HS-5 (cell line): ENCODE data around the gene ILKAP.

Source experiments
- DNase-seq: peaks from one replicate; pipeline ENCODE4 v3.0.0-alpha.2; 2012; ENCODE audit warnings: low read depth

ILKAP gene

GRCh38 chr2:238137885-238138284, 65.6 kb downstream of the ILKAP start:
- DNase-seq: no peak

GRCh38 chr2:238136820-238137537, 66.5 kb downstream of the ILKAP start:
- DNase-seq: no peak

DNA sequence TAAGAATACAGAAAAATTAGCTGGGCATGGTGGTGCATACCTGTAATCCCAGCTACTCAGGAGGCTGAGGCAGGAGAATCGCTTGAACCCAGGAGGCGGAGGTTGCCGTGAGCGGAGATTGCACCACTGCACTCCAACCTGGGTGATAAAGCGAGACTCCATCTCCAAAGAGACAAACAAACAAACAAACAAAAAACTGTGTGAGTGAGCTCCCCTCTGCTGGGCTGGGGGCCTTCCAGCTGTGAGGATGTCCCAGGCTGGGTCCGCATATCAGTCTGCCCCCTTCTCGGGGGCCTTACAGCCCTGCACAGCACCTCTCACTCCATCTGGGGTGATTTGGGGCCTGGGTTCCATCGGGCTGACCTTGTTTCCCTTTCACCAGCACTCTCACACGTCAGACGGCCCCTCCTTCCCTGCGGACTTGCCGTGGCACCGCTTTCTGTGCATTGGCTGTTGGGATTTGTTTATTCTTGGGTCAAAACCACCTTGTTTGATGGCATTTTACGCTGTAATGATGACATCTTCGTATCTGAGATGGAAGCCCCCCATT, 67.8 kb downstream of the ILKAP start:
- DNase-seq: no peak

DNA sequence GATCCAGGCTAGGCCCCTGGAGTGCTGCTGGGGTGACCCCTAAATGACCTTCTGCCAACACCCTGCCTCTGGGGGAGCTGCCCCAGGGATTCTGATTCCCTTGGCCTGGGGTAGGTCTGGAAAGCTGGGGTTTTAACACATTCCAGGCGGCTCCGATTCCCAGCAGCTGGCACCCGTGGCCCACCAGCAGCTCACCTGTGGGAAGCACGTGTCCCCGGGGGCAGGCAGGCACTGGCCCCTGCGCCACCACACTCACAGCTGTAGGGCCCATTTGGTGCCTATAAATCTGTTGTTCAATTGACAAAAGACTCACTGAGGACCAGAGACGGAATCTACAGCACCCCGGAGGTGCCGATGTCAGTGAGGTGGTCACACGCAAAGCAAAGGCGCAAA, 69.1 kb downstream of the ILKAP start:
- DNase-seq: no peak

GRCh38 chr2:238133499-238134392, 69.7 kb downstream of the ILKAP start:
- DNase-seq: no peak

- no peak for DNase-seq
Observed at GRCh38 chr2:238132463-238133450, 70.7 kb downstream of the ILKAP start.

- DNase-seq: no peak
Observed at GRCh38 chr2:238131761-238132462, 71.6 kb downstream of the ILKAP start.

DNA sequence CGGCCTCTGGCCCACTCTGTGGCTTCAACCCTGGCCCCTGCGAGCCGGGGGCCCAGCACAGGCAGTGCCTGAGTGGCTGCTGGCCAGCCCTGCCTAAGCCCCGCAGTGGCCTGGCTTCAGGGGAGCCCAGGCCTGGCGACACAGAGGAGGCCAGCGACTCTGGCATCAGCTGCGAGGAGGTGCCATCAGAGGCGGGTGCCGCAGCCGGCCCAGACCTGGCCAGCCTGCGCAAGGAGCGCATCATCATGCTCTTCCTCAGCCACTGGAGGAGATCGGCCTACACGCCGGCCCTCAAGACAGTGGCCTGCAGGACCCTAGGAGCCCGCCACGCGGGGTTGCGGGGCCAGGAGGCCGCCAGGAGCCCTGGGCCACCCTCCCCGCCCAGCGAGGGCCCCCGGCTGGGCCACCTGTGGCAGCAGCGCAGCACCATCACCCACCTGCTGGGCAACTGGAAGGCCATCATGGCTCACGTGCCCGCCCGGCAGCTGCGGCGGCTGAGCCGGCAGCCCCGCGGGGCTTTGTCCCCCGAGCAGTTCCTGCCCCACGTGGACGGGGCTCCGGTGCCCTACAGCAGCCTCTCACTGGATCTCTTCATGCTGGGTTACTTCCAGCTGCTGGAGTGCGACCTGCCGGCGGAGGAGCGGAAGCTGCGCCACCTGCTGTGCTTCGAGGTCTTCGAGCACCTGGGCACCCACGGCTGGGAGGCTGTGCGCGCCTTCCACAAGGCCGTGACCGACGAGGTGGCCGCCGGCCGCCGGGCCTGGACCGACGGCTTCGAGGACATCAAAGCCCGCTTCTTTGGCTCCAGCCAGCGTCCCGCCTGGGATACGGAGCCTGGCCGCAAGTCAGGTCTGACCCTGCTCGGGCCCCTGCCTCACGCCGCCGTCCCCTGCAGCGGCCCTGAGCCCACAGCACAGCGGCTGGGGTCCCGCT, 72.5 kb downstream of the ILKAP start:
- DNase-seq: no peak

GRCh38 chr2:238130111-238130695, 73.3 kb downstream of the ILKAP start:
- DNase-seq: no peak

DNA sequence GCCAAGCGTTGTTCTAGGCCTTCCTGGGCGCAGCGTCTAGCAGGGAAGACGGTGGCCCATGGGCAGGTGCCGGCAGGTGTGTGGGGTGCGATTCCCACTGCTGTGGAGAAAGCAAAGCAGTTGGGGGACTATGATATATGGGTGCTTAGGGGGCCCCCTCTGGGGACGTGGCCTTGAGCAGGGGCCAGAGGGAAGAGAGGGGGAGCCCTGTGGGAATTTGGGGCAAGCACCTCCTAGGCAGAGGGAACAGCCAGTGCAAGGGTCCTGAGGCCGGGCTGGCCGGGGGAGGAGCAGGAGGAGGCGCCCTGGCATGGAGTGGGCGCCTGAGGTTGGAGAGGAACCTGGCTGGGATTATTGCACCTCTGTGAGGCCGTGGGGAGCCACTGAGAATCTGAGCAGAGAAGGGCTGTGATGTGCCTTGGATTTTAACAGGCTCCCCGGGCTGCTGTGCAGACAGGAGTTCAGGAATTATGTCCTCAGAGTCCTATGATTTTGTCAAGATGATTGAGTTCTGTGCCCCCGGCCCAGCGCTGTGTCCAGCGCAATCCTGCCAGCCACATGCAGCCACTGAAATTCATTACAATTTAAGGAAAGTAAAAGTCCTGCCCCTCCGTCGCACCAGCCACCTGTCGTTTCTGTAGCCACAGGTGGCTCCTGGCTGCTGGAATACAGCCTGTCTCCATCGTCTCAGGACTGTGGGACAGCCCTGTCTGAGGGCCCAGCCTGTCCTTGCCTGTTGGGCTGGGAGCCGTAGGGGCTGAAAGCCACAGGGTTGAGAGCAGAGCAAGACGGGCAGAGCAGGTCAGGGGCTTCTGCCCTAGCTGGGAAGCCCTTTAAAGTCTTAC, 74.1 kb downstream of the ILKAP start:
- no peak for DNase-seq

GRCh38 chr2:238128534-238129001, 74.9 kb downstream of the ILKAP start:
- no peak for DNase-seq

- no peak for DNase-seq
Observed at GRCh38 chr2:238128061-238128440, 75.4 kb downstream of the ILKAP start.

DNA sequence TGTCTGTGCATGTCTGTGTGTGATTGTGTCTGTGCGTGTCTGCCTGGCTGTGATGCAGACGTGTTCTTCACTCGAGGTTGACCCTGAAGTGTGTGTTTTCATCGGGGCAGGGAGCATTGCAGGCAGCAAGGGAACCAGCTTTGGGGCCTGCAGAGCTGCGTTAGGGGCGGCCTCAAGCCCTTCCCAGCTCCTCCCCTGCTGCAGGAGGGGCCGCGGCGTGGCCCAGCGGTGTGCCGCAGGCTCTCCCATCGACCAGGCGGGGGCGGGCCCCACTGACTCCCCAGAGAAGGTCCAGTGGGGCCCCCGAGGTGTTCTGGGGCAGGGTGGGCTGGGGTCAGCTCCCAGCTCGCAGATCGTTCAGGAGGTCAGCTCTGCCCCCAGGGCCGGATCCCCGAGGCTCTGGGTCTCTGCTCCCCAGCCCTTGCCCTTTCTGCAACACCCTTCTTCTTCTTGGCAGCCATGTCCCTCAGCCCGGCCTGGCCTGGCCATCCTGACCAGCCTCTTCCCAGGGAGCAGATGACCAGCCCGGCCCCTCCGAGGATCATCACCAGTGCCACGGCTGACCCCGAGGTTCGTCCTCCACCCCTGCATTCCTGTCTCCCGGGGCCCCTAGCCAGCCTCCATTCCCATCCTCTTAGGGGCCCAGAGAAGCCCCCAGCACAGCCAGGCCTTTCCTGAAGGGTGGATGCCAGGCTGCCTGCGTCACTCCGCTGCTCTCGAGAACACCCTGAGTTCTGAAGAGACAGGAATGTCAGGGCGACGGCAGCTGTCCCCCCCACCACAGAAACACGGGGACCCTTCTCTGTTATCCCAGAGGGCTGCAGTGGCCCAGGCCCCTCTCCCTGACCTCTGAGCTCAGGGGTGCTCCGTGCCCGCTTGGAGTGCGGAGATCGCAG, 76.1 kb downstream of the ILKAP start:
- DNase-seq: no peak

DNA sequence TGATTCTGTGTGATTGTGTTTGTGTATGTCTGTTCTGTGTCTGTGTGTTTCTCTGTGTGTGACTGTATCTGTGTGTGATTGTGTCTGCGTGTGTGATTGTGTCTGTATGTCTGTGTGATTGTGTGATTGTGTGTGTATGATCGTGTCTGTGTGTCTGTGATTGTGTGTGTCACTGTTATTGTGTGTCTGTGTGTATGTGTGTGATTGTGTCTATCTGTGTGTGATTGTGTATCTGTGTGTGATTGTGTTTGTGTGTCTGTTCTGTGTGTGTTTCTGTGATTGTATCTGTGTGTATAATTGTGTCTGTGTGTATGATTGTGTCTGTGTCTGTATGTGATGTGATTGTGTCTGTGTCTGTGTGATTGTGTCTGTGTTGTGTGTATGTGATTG, 76.7 kb downstream of the ILKAP start:
- no peak for DNase-seq

GRCh38 chr2:238126338-238126737, 77.2 kb downstream of the ILKAP start:
- no peak for DNase-seq

DNA sequence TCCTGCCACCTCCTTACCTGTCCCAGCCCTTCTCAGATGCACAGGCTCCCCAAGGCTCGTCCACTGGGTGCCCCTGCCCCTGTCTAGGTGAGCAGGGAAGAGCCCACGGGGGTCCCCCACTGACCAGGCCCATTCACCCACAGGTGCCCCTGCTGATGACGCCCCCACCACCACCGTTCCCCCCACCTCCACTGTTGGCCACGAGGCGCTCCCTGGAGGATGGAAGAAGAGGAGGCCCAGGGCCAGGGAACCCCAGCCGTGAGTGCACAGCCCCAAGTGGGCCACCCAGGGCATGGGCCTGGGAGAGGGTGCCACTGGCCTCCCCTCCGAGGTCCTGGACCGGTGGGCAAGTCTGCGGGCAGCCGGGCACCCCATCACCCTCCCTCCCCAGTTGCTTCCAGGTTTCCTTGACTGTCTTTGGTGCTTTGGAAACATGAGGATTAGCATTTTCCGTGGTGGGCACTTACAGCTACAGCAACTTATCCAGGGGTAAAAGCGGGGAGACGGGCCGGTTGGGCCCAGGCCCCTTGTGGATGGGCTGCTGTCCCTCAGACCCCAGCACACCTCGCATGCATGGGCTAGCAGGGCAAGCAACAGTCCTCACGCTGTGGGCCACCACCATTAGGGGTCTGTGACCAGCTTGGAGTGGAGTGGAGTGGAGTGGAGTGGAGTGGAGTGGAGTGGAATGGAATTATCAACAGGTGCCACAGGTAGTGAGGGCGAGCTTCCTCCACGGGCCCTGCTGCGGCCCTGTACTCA, 78.2 kb downstream of the ILKAP start:
- DNase-seq: no peak
